Heart left ventricle (tissue), 13 donors: ENCODE data around the gene PITX2.

ENCODE experiments used
- CTCF ChIP-seq, 12 donors: fragments of 200-600 bp; sonication (generic) in 4 of 12; IDR thresholded peaks; one replicate each; pipeline versions ENCODE4 v1.5.0 to v1.8.0; 2018 to 2022; ENCODE audit warnings: antibody characterized with exemption in 12 of 12, mild to moderate bottlenecking in 5 of 12
- POLR2A ChIP-seq, 2 donors: fragments of 450-650 bp; IDR thresholded peaks; one replicate each; pipeline ENCODE4 v1.6.1; 2017; ENCODE audit warnings: antibody characterized with exemption in 2 of 2, mild to moderate bottlenecking in 2 of 2, moderate library complexity in 2 of 2
- donor health status: ischemic (EF 13 %, LVEDD 7.1; RV severe dilation, severe dysfunction).
- donor health status: DM: no; HTN: yes; CAD: no.
- donor health status: DM: no; HTN: no; CAD: no.
- donor health status: ischemic (EF 25% LVEDD 6.9; RV normal size, moderate dysfunction).
- donor health status: ischemic (EF 25% LVEDD 5.7; RV mildly dilated, moderate dysfunction).
- donor health status: ischemic (EF 35%, LVEDD 5.7; RV mildly dilated, moderate dysfunction).
- donor health status: nonischemic (EF 11% LVEDD 7.7; RV severe dilation, severe dysfunction).
- donor health status: DM: yes; HTN: yes; CAD: no.
- donor health status: PGD.
- donor health status: ischemic (EF 29% LVEDD 5.4; RV normal size, mild dysfunction).
- donor health status: nonischemic (EF 23%, LVEDD 6.1; RV moderate dilation, normal function).

GRCh38 chr4:110611968-110612447 is 10.9 kb downstream of the PITX2 start:
- TF ChIP-seq CTCF (IDR thresholded peaks at IDR 0.05) (no peak), POLR2A (IDR thresholded peaks at IDR 0.05) (no peak)
